Kidney (tissue), 14 donors: Measurements from ENCODE around the gene USP46. TPM values are rescaled to one million over a fixed set of nuclear protein-coding genes. Genes with fewer than 3 reads are reported as not detected.
A peak's percentile ranks its signal among the peaks of the same experiment; 100 is the strongest.

Source experiments
- DNase-seq, 5 donors: peaks; one replicate each; pipeline ENCODE4 v3.0.0-alpha.2; 2013 to 2020
- FAIRE-seq: peaks from 2 replicates; lab custom pipeline; 2012; peaks lifted over from hg19 to GRCh38; lab: Jason Lieb, UNC
- H3K27ac ChIP-seq, 2 donors: one replicate each; pipeline ENCODE4 v1.7.0; 2013; ENCODE audit warnings: low read depth in 2 of 2, low read length in 2 of 2, inconsistent platforms in 1 of 2
- H3K27me3 ChIP-seq: one replicate; pipeline ENCODE4 v1.7.1; 2013; ENCODE audit warnings: low read length, inconsistent platforms; ENCODE audit not compliant: control insufficient read depth, insufficient read depth
- H3K36me3 ChIP-seq, 3 donors: one replicate each; pipeline versions ENCODE4 v1.7.0 to v1.7.1; 2013; ENCODE audit warnings: low read length in 3 of 3, control low read depth in 1 of 3, inconsistent platforms in 1 of 3; ENCODE audit not compliant: insufficient read depth in 3 of 3, control insufficient read depth in 2 of 3
- H3K4me1 ChIP-seq, 3 donors: one replicate each; pipeline versions ENCODE4 v1.7.0 to v1.7.1; 2013; ENCODE audit warnings: low read length in 3 of 3, inconsistent platforms in 1 of 3, low read depth in 1 of 3; ENCODE audit not compliant: control insufficient read depth in 2 of 3, insufficient read depth in 2 of 3
- H3K4me3 ChIP-seq, 3 donors: one replicate each; pipeline versions ENCODE4 v1.7.0 to v1.8.1; 2013; ENCODE audit warnings: low read length in 3 of 3, control low read depth in 1 of 3, inconsistent platforms in 1 of 3
- H3K9ac ChIP-seq, 3 donors: one replicate each; pipeline versions ENCODE4 v1.7.0 to v1.7.1; 2013; ENCODE audit warnings: low read length in 3 of 3, control low read depth in 1 of 3, inconsistent platforms in 1 of 3
- H3K9me3 ChIP-seq, 3 donors: one replicate each; pipeline versions ENCODE4 v1.7.0 to v1.7.1; 2013; ENCODE audit warnings: low read length in 3 of 3, control low read depth in 1 of 3, inconsistent platforms in 1 of 3; ENCODE audit not compliant: control insufficient read depth in 2 of 3, insufficient read depth in 1 of 3
- CTCF ChIP-seq: IDR thresholded peaks from 3 replicates; pipeline ENCODE4 v1.5.1; 2012; ENCODE audit warnings: mild to moderate bottlenecking, moderate library complexity, borderline replicate concordance; ENCODE audit not compliant: insufficient read depth; ENCODE audit errors: extremely low read depth
- intact Hi-C: fragments of 100-400 bp; cut with DNase I; formaldehyde crosslinking; loops from one replicate; pipeline ENCODE4 v1.11.1; 2022
- polyA plus RNA-seq: library from polyadenylated mRNA; stranded (reverse); fragments of 350-450 nt; fragmentation: Illumina TruSeq; extraction: RNeasy Lipid Tissue Mini Kit (QIAGEN cat#74804); gene quantifications from one replicate; pipeline ENCODE4 v1.2.3, GENCODE V29; 2014; ENCODE audit warnings: low read depth, low replicate concordance; ENCODE audit not compliant: insufficient read depth
- total RNA-seq: library from RNA; stranded (reverse); fragmentation: NEBNext Ultra II Directional; extraction: Animal tissue kit (Norgen Biotek cat#: 25700); gene quantifications from one replicate; pipeline ENCODE4 v1.2.1, GENCODE V29; 2021
- donor health status: control.
- donor health status: control.
- donor health status: control.
- donor health status: control.
- donor health status: control.
- donor health status: DM: yes; HTN: yes; CAD: no.
- donor health status: Normal renal cell carcinoma (clear cell type).

Gene USP46
- total and polyA plus RNA-seq, 2 donors from 2014 or later: 8.2 to 16.9 TPM

DNA sequence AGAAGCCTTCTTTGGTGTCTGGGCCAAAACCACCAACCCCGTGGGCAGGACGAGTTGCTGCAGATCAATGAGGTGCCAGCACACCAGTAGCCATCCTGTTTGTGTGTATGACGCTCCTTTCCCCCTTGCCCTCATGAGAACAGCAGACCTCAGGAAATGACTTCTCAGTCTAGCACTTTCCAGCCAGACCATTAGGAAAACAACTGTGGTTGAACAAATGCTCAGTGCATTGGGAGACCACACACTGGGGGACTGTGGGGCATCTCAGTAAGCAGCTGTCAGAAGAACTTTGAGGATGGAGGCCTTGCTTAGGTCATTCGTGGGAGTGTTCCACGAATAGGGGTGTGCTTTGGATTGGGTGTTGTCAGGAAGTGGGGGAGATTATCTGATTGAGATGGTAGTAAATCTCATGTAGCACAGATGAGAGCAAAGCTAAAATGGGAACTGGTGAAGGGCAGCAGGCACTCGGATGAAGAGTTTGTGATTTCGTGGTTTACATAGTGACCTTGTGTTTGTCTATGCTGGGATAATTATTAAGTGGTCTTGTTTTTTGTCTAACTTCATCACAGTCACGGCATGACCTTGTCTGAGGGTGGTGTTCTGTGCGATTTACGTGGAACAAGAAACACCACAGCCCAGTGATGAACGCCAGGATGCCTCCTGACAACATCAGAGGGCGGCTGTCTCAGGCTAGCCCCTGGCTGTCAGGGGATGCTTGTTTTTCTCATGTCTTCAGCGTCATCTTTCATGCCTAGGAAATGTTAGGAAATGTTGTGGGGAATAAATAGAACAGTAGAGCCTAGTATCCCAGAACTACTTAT is 70.1 kb downstream of the USP46 start:
- DNase-seq (peak in 1 of 5 donors; percentile 15), FAIRE-seq (no peak)
- H3K4me1 ChIP-seq: peaks cover 0 to 9% (median 0%) of the 10 kb centered on the region in 3 donors
- H3K4me3 ChIP-seq: no peak overlapping the region
- no peak overlapping the region for H3K9ac ChIP-seq
- H3K36me3 ChIP-seq: peaks cover 0 to 3% (median 0%) of the 10 kb centered on the region in 3 donors
- peak overlapping the region; percentile 15 to 30 for H3K27ac ChIP-seq
- no peaks in the 10 kb centered on the region for H3K27me3 ChIP-seq
- no peaks in the 10 kb centered on the region for H3K9me3 ChIP-seq
- no peak for TF ChIP-seq CTCF
- intact Hi-C loops: no loop called here

GRCh38 chr4:52588097-52588496 is 71.0 kb downstream of the USP46 start:
- Histone ChIP-seq H3K9ac (no peak overlapping the region), H3K36me3 (peaks cover 0 to under 1% (median 0%) of the 10 kb centered on the region in 3 donors), H3K27ac (no peak overlapping the region), H3K4me3 (no peak overlapping the region), H3K27me3 (no peaks in the 10 kb centered on the region), H3K9me3 (no peaks in the 10 kb centered on the region), H3K4me1 (peaks cover 0 to 9% (median 0%) of the 10 kb centered on the region in 3 donors)
- DNase-seq (peak in 3 of 5 donors; percentile 16 to 29 (median 26)), FAIRE-seq (no peak)
- intact Hi-C loops: no loop called here
- TF ChIP-seq CTCF: peak; percentile 46

DNA sequence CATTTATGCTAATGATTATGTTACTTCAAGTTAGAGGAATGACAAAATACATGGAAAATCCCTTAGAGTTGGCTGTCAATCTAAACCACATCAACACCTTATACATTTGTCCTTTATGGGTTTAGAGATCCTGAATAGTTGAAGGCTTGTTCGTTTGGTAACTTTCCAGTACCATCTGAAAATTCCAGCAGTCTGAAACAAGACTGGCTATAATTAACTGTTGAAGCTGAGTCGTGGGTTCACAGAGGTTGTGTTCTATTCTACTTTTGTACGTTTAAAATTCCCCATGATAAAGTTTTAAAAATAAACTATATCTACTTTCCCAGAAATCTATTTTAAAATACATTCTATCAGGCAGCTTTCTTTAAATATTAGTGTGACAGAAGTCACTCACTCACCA is 73.0 kb downstream of the USP46 start:
- FAIRE-seq (no peak), DNase-seq (no peak)
- intact Hi-C loops: no loop called here

More for the DNA sequence above, 73.0 kb downstream of the USP46 start:
- Histone ChIP-seq H3K27me3 (no peaks in the 10 kb centered on the region), H3K27ac (no peak overlapping the region), H3K9me3 (no peaks in the 10 kb centered on the region), H3K9ac (no peak overlapping the region), H3K4me3 (no peak overlapping the region), H3K4me1 (peaks cover 0 to 9% (median 3%) of the 10 kb centered on the region in 3 donors), H3K36me3 (no peaks in the 10 kb centered on the region)
- no peak for TF ChIP-seq CTCF
